ENCODE results near the gene POTEG.
"Not testable (repeated sequence)": the region's sequence is repeated elsewhere in the genome, so short reads cannot be mapped to it uniquely, and the experiment has no call there.

POTEG gene

GRCh38 chr14:19372813-19373500, 61.2 kb downstream of the POTEG start:
- not testable (repeated sequence) for DNase-seq

- DNase-seq = not testable (repeated sequence)
These were observed 62.4 kb downstream of the POTEG start for GRCh38 chr14:19371767-19372166.

DNA sequence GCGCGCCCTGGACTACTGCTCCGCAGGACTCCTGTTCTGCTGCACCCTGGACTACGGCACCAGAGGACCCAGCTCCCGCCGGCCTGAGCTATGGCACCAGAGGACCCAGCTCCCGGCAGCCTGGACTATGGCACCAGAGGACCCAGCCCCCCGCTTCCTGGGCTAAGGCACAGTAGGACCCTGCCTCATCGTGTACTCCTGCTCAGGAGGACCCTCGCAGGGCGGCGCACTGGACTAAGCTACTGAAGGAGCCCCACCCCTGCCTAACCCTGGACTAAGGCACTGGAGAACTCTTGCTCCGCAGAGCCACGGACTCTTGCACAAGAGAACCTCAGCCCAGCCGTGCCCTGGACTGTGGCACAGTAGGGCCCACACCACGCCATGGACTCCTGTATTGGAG, 71.3 kb downstream of the POTEG start:
- DNase-seq = not testable (repeated sequence)

DNA sequence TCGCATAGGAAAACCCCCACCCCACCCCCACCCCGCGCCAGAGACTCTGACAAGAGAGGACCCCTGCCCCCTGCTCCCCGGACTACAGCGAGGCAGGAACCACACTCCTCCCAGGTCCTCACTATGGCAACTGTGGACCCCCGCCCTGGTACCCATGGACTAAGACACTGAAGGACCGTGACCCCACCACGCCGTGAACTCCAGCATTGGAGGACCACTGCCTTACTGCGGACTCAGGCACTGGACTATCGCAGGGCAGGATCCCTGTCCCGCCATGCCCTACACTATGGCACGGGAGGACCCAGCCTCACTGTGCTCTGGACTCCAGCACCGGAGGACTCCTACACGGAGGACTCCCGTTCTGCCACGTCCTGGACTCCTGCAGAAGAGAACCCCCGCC, 71.8 kb downstream of the POTEG start:
- not testable (repeated sequence) for DNase-seq

GRCh38 chr14:19361636-19362253, 72.4 kb downstream of the POTEG start:
- DNase-seq = not testable (repeated sequence)

DNA sequence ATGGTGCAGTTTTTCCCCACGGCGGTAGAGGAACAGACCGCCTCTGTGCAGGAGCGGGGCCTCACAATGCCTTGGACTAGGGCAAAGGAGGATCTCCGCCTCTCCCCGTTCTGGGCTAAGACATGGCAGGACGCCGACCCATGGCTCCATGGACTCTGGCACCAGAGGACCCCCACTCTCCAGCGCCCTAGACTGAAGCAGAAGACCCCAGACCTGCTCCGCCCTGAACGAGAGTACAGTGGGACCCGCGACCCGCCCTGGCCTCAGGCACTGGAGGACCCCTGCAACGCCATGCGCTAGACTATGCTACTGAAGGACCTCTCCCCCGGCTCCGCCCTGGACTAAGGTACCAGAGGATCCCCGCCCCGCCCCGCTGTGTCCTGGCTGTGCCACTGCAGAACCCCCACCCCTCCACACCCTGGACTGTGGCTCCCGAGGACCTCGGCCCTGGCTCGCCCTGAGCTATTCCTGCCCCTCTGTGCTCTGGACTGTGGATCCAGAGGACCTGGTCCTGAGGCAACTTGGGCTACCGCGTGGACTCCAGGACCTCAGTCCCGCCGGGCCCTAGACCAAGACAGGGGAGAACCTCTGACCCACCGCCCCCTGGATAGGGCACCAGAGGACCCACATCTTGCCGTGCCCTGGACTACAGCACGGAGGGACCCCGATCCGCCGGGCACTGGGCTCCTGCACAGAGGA, 73.1 kb downstream of the POTEG start:
- not testable (repeated sequence) for DNase-seq

Data from right kidney (tissue), 1 donor.